ENCODE measurements around the gene MARCHF9. TPM values are rescaled to one million over a fixed set of nuclear protein-coding genes. Genes with fewer than 3 reads are reported as not detected.
"Not testable (repeated sequence)": the region's sequence is repeated elsewhere in the genome, so short reads cannot be mapped to it uniquely, and the experiment has no call there.

The MARCHF9 gene
- total RNA-seq = 10 to 100 TPM; 11.1 to 13.2 TPM

GRCh38 chr12:57754411-57755193 lies at the start of gene MARCHF9:
MARCHF9 (plus strand) TSS chr12:57755103; CDS start chr12:57755529, 426 bp downstream.
- intact Hi-C loops (cut with DNase I) = no loop called here
- Histone ChIP-seq H3K27ac (peak within 1 kb of the TSS; percentile 66 to 78), H3K36me3 (no peaks in the 10 kb centered on the region), H3K9me3 (no peaks in the 10 kb centered on the region), H3K27me3 (replicated peaks; ENCODE audit: insufficient read depth) (no peaks in the 10 kb centered on the region), H3K4me1 (replicated peaks) (peaks cover 3% of the 10 kb centered on the region), H3K4me3 (peak within 1 kb of the TSS; percentile 80 to 87)
- peak; percentile 73 for DNase-seq (ENCODE audit: low spot score)
- WGBS = 1% methylated on average over 25 of the region's 41 CpGs
- TF ChIP-seq POLR2A (IDR thresholded peaks at IDR 0.05) = peak; percentile 19
- TF ChIP-seq CTCF (IDR thresholded peaks at IDR 0.05) = no peak
- peak; percentile 34 for TF ChIP-seq POLR2AphosphoS5 (IDR thresholded peaks at IDR 0.05)

GRCh38 chr12:57707250-57707649 lies 47.7 kb upstream of the MARCHF9 start:
- intact Hi-C loops (cut with DNase I) = no loop called here
- no peak for TF ChIP-seq POLR2A (IDR thresholded peaks at IDR 0.05)
- no peak for TF ChIP-seq POLR2AphosphoS5 (IDR thresholded peaks at IDR 0.05)
- no peak for TF ChIP-seq CTCF (IDR thresholded peaks at IDR 0.05)
- Histone ChIP-seq H3K4me3 (no peak overlapping the region), H3K9me3 (no peaks in the 10 kb centered on the region), H3K4me1 (replicated peaks) (no peaks in the 10 kb centered on the region), H3K27ac (no peak overlapping the region), H3K36me3 (no peaks in the 10 kb centered on the region), H3K27me3 (replicated peaks; ENCODE audit: insufficient read depth) (no peaks in the 10 kb centered on the region)
- 100% methylated on average over 3 of the region's 3 CpGs for WGBS
- DNase-seq (ENCODE audit: low spot score) = no peak

DNA sequence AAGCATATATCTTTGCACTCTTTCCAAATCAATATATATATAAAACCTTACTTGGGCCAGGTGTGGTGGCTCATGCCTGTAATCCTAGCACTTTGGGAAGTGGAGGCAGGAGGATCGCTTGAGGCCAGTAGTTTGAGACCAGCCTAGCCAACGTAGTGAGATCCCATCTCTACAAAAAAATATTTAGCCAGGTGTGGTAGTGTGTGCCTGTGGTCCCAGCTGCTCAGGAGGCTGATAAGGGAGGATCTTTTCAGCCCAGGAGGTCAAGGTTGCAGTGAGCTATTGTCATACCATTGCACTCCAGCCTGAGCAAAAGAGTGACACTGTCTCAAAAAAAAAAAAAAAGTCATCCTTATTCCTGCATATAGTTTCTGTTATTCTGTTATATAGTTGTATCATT lies 46.6 kb upstream of the MARCHF9 start:
- no peaks in the 10 kb centered on the region for H3K27me3 ChIP-seq (replicated peaks; ENCODE audit: insufficient read depth)

DNA sequence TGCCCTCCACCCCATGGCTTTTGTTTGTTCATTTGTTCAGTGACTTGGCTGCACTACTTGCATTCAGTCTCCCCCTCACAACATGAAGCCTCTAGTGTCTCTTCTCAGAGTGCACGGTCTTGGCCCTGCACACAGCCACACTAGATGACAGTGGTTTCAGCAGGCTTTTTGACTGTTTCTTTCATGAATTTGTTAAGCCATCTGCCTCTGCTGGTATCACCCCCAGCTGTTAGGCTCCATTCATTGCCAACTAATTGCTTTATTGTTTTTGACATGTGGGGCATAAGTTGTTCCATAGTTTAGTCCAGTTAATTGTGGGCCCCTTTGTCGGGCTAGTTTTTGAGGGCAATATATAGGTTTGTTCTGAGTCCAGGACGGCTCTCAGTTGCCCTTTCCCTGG lies 42.2 kb upstream of the MARCHF9 start:
- Histone ChIP-seq H3K9me3 (no peaks in the 10 kb centered on the region), H3K27me3 (replicated peaks; ENCODE audit: insufficient read depth) (no peaks in the 10 kb centered on the region), H3K4me1 (replicated peaks) (no peaks in the 10 kb centered on the region), H3K4me3 (no peak overlapping the region), H3K27ac (no peak overlapping the region), H3K36me3 (peaks cover 4 to 9% of the 10 kb centered on the region in 2 donors)
- DNase-seq (ENCODE audit: low spot score) = no peak
- no peak for TF ChIP-seq POLR2AphosphoS5 (IDR thresholded peaks at IDR 0.05)
- TF ChIP-seq CTCF (IDR thresholded peaks at IDR 0.05) = no peak
- TF ChIP-seq POLR2A (IDR thresholded peaks at IDR 0.05) = no peak
- 87% methylated on average over 3 of the region's 3 CpGs for WGBS
- intact Hi-C loops (cut with DNase I) = no loop called here

More for the DNA sequence above, 46.6 kb upstream of the MARCHF9 start:
- H3K4me1 ChIP-seq (replicated peaks) = no peaks in the 10 kb centered on the region
- TF ChIP-seq CTCF (IDR thresholded peaks at IDR 0.05) (no peak), POLR2AphosphoS5 (IDR thresholded peaks at IDR 0.05) (no peak), POLR2A (IDR thresholded peaks at IDR 0.05) (no peak)
- DNase-seq (ENCODE audit: low spot score) = no peak
- WGBS = 95% methylated on average over 2 of the region's 2 CpGs
- no peak overlapping the region for H3K4me3 ChIP-seq
- intact Hi-C loops (cut with DNase I) = no loop called here
- no peak overlapping the region for H3K27ac ChIP-seq
- H3K9me3 ChIP-seq = no peaks in the 10 kb centered on the region
- H3K36me3 ChIP-seq = no peaks in the 10 kb centered on the region

GRCh38 chr12:57713209-57713608 lies 41.7 kb upstream of the MARCHF9 start:
- H3K36me3 ChIP-seq = peaks cover 4 to 9% of the 10 kb centered on the region in 2 donors
- DNase-seq (ENCODE audit: low spot score) = no peak
- intact Hi-C loops (cut with DNase I) = no loop called here
- TF ChIP-seq POLR2A (IDR thresholded peaks at IDR 0.05) (no peak), CTCF (IDR thresholded peaks at IDR 0.05) (no peak), POLR2AphosphoS5 (IDR thresholded peaks at IDR 0.05) (no peak)
- H3K27ac ChIP-seq = no peak overlapping the region
- H3K27me3 ChIP-seq (replicated peaks; ENCODE audit: insufficient read depth) = no peaks in the 10 kb centered on the region
- H3K9me3 ChIP-seq = no peaks in the 10 kb centered on the region
- H3K4me3 ChIP-seq = no peak overlapping the region
- H3K4me1 ChIP-seq (replicated peaks) = no peaks in the 10 kb centered on the region
- WGBS = 82% methylated on average over 5 of the region's 5 CpGs

- H3K4me1 ChIP-seq (replicated peaks); DNase-seq (ENCODE audit: low spot score); H3K27ac ChIP-seq; H3K27me3 ChIP-seq (replicated peaks; ENCODE audit: insufficient read depth); H3K9me3 ChIP-seq; H3K4me3 ChIP-seq; intact Hi-C loops (cut with DNase I): not testable (repeated sequence)
- WGBS = 96% methylated on average over 6 of the region's 6 CpGs
- peaks cover 11 to 16% of the 10 kb centered on the region in 2 donors for H3K36me3 ChIP-seq
These were observed 39.7 kb upstream of the MARCHF9 start for GRCh38 chr12:57715036-57715748.

All from prostate gland (tissue), 2 donors.